GM12801 (cell line): Measurements from ENCODE around the gene TMEM154.

Experiments
- CTCF ChIP-seq: IDR thresholded peaks from one replicate; pipeline ENCODE4 v1.5.1; 2011; ENCODE audit warnings: control low read depth; ENCODE audit not compliant: insufficient read length; ENCODE audit errors: extremely low read depth

TMEM154 gene

DNA sequence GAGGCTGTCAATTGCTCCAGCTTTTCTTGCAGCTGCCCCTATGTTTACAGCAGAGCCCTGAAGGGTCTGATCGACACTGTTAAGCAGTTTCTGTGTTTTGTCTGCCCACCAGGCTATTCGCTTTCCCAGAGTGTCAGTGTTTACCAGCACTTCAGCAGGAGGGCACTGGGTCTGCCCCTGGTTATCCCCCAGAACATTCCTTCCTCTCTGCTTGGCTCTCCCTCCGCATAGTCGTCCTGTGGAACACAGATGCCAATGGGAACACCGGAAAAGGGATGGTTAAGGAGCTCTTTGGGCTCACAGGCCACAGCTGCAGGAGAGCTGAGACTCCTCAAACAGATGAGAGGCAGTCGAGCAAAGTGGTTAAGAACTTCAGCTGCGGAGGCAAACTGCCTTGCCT lies 72.6 kb downstream of the TMEM154 start:
- TF ChIP-seq CTCF: no peak

DNA sequence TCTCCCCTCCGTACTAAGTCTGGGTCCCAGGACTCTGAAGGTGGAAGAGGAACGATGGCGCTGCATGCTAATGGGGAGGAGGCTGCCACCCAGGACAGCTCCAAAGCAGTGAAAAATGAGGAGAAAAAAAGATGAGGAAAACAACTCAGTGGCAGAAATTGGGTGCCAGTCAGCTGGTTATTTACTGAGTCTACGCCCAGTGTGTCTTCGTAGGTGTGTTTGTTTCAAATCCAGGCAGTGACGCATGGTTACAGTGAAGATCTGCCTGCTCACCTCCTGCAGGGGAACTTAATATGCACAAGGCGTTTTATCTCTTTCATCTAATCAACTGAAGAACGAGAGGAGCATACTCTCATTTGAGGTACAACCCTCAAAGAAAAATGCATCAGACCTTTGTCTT lies 73.0 kb downstream of the TMEM154 start:
- TF ChIP-seq CTCF: no peak

GRCh38 chr4:152605641-152606335 lies 74.0 kb downstream of the TMEM154 start:
- TF ChIP-seq CTCF: no peak

- TF ChIP-seq CTCF: no peak
Observed at GRCh38 chr4:152605031-152605430, 74.8 kb downstream of the TMEM154 start.

DNA sequence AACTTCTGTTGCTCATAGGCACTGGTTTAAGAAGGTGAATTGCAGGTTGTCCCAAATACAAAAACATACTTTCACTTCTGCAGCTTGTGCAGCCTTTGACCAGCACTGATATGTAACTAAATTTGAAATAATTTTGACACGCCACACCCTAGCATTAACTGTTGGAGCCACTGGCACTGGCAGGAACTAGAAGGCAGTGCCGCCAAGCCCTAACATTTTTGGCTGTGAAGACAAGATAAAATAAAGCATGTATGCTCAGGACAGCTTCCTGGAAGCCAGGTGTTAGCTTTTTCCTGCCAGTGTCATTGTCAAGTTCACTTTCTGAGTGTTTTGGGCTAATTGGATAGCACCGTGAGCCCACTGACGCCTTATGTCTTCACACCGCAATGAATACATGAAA lies 78.6 kb downstream of the TMEM154 start:
- no peak for TF ChIP-seq CTCF

GRCh38 chr4:152599636-152600035 lies 80.2 kb downstream of the TMEM154 start:
- no peak for TF ChIP-seq CTCF

- TF ChIP-seq CTCF: no peak
Observed at GRCh38 chr4:152599095-152599494, 80.7 kb downstream of the TMEM154 start.
